Fibroblast of lung (primary cell): Measurements from ENCODE around the gene CCM2L. TPM values are rescaled to one million over a fixed set of nuclear protein-coding genes. Genes with fewer than 3 reads are reported as not detected.

Experiments used
- DNase-seq, 2 donors: peaks; one replicate each; pipeline versions ENCODE4 v3.0.0 to v3.0.0-alpha.2; 2010; ENCODE audit warnings: low read depth in 2 of 2
- H2AFZ ChIP-seq: 2 replicates; pipeline ENCODE4 v1.5.1; 2012; ENCODE audit warnings: low read length, control low read depth, inconsistent platforms
- H3K27ac ChIP-seq: 2 replicates; pipeline ENCODE4 v1.5.1; 2011; ENCODE audit warnings: low read length, control low read depth; ENCODE audit not compliant: insufficient read depth
- H3K27me3 ChIP-seq: 2 replicates; pipeline ENCODE4 v1.5.1; 2011; ENCODE audit warnings: mild to moderate bottlenecking, low read length; ENCODE audit not compliant: control insufficient read depth, insufficient read depth
- H3K36me3 ChIP-seq: 2 replicates; pipeline ENCODE4 v1.5.1; 2011; ENCODE audit warnings: low read length; ENCODE audit not compliant: control insufficient read depth, insufficient read depth
- H3K4me1 ChIP-seq: 2 replicates; pipeline ENCODE4 v1.5.1; 2011; ENCODE audit warnings: low read length; ENCODE audit not compliant: control insufficient read depth, insufficient read depth; ENCODE audit errors: extremely low read depth
- H3K4me2 ChIP-seq: 2 replicates; pipeline ENCODE4 v1.5.1; 2011; ENCODE audit warnings: low read length, control low read depth; ENCODE audit not compliant: insufficient read depth; ENCODE audit errors: extremely low read depth
- H3K4me3 ChIP-seq, 4 experiments: fragments of 200-600 bp in 1 of 4; sonication (generic) in 1 of 4; replicated peaks in 1 of 4; 2 replicates each; pipeline ENCODE4 v1.5.1; 2011 to 2016; ENCODE audit warnings: low read length in 4 of 4, low read depth in 3 of 4, mild to moderate bottlenecking in 3 of 4, control low read depth in 2 of 4, inconsistent platforms in 1 of 4, mixed read lengths in 1 of 4; ENCODE audit not compliant: insufficient read depth in 1 of 4; ENCODE audit errors: control extremely low read depth in 1 of 4
- H3K79me2 ChIP-seq: 2 replicates; pipeline ENCODE4 v1.5.1; 2012; ENCODE audit warnings: mild to moderate bottlenecking, low read length, inconsistent platforms; ENCODE audit not compliant: control insufficient read depth, insufficient read depth
- H3K9ac ChIP-seq: 2 replicates; pipeline ENCODE4 v1.5.1; 2011; ENCODE audit warnings: mild to moderate bottlenecking, low read length, control low read depth; ENCODE audit not compliant: insufficient read depth
- H3K9me3 ChIP-seq: 2 replicates; pipeline ENCODE4 v1.5.1; 2012; ENCODE audit warnings: low read depth, low read length; ENCODE audit not compliant: control insufficient read depth, insufficient read depth
- H4K20me1 ChIP-seq: 2 replicates; pipeline ENCODE4 v1.5.1; 2011; ENCODE audit warnings: low read length; ENCODE audit not compliant: control insufficient read depth, insufficient read depth; ENCODE audit errors: extremely low read depth
- CTCF ChIP-seq, 2 donors: IDR thresholded peaks in 1 of 2; conservative IDR thresholded peaks in 1 of 2; 1 replicate in 1 of 2; 2 replicates in 1 of 2; pipeline ENCODE4 v1.5.1; 2011 to 2012; ENCODE audit warnings: low read length in 2 of 2, control low read depth in 1 of 2, inconsistent platforms in 1 of 2, low read depth in 1 of 2, mild to moderate bottlenecking in 1 of 2
- EZH2 ChIP-seq: IDR thresholded peaks from 2 replicates; pipeline ENCODE4 v1.5.1; 2012; ENCODE audit warnings: low read length, control low read depth, mild to moderate bottlenecking; ENCODE audit errors: missing control alignments
- polyA plus RNA-seq, 2 donors: library from polyadenylated mRNA; depleted of rRNA in 1 of 2; stranded (reverse) in 1 of 2; unstranded in 1 of 2; fragments of >200 nt; gene quantifications; 2 replicates each; pipeline ENCODE4 v1.2.1, GENCODE V29; 2011 to 2012; ENCODE audit warnings: missing spikeins in 1 of 2
- total RNA-seq: library from RNA; depleted of rRNA; stranded (reverse); fragments of >200 nt; gene quantifications from 2 replicates; pipeline ENCODE4 v1.2.1, GENCODE V29; 2014

CCM2L gene
- total and polyA plus RNA-seq, 2 donors (not counting 1 experiment from before 2014, with no cell fraction given): not detected

GRCh38 chr20:32059189-32059588 is 49.0 kb downstream of the CCM2L start:
- TF ChIP-seq CTCF (conservative IDR thresholded peaks at IDR 0.05 in 1 of 2, IDR thresholded peaks at IDR 0.05 in 1 of 2; ENCODE audit: low read depth in 1 of 2, low read length in 2 of 2) (no peak), EZH2 (no peak)
- Histone ChIP-seq H3K27me3 (peaks cover 14% of the 10 kb centered on the region), H3K27ac (no peak overlapping the region), H4K20me1 (no peaks in the 10 kb centered on the region), H3K4me1 (no peaks in the 10 kb centered on the region), H3K79me2 (no peaks in the 10 kb centered on the region), H2AFZ (no peak overlapping the region), H3K4me3 (no peak overlapping the region), H3K9me3 (no peaks in the 10 kb centered on the region), H3K36me3 (no peaks in the 10 kb centered on the region), H3K4me2 (no peak overlapping the region), H3K9ac (no peak overlapping the region)
- no peak for DNase-seq

GRCh38 chr20:32062776-32063170 is 52.5 kb downstream of the CCM2L start:
- H3K36me3 ChIP-seq: no peaks in the 10 kb centered on the region
- H2AFZ ChIP-seq: no peak overlapping the region
- no peak overlapping the region for H3K9ac ChIP-seq
- H3K4me1 ChIP-seq: peaks cover 2% of the 10 kb centered on the region
- no peaks in the 10 kb centered on the region for H3K79me2 ChIP-seq
- no peak overlapping the region for H3K27ac ChIP-seq
- H3K9me3 ChIP-seq: no peaks in the 10 kb centered on the region
- H4K20me1 ChIP-seq: no peaks in the 10 kb centered on the region
- TF ChIP-seq CTCF (conservative IDR thresholded peaks at IDR 0.05 in 1 of 2, IDR thresholded peaks at IDR 0.05 in 1 of 2; ENCODE audit: low read depth in 1 of 2, low read length in 2 of 2): no peak
- TF ChIP-seq EZH2: no peak
- no peak overlapping the region for H3K4me2 ChIP-seq
- no peak for DNase-seq
- no peak overlapping the region for H3K4me3 ChIP-seq
- H3K27me3 ChIP-seq: peaks cover 11% of the 10 kb centered on the region

- H3K9me3 ChIP-seq: no peaks in the 10 kb centered on the region
- H3K4me2 ChIP-seq: no peak overlapping the region
- no peak overlapping the region for H3K9ac ChIP-seq
- no peaks in the 10 kb centered on the region for H4K20me1 ChIP-seq
- peaks cover 2% of the 10 kb centered on the region for H3K4me1 ChIP-seq
- H2AFZ ChIP-seq: no peak overlapping the region
- no peak for TF ChIP-seq CTCF (conservative IDR thresholded peaks at IDR 0.05 in 1 of 2, IDR thresholded peaks at IDR 0.05 in 1 of 2; ENCODE audit: low read depth in 1 of 2, low read length in 2 of 2)
- no peak for TF ChIP-seq EZH2
- H3K27me3 ChIP-seq: peaks cover 8% of the 10 kb centered on the region
- H3K36me3 ChIP-seq: no peaks in the 10 kb centered on the region
- no peak overlapping the region for H3K27ac ChIP-seq
- no peak for DNase-seq
- H3K4me3 ChIP-seq: no peak overlapping the region
- H3K79me2 ChIP-seq: no peaks in the 10 kb centered on the region
Observed at GRCh38 chr20:32063695-32064094, 53.5 kb downstream of the CCM2L start.
